ENCODE measurements around the gene COMT.

COMT gene

DNA sequence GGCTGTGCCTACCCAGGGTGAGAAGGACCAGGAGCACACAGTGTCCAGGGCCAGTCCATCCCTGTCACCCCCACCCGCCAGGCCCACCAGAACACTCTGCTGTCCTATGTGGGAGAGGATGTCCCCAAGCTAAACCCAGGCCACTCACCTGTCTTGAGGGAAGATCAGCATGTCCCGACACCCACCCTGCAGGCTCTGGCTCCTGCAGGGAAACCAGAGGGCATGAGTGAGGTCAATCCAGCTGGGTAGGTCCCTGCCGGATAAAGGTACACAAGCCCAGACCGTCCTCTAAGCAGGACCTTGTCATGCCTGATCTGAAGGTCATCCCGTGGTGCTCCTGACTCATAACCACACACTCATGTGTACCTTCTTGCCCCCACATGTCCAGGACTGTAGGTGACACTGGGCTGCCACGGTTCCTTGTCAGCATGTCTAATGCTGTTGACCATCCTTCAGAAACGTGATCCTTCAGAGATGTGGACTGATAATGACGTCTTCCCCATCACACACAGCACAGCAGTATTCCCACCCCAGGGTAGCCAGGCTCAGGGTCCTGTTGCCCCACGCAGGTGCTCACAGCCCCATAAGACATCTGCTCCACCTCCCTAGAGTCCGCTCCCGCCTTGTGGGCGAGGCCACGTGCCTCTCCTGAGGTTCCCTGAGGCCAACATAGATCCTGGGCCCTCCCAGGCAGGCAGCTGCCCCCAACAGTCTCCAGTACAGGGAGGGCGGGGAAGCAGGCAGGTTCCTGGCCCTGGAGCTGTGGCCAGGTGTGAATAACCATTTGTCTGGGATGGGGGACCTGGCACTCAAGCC lies 68.9 kb downstream of the COMT start:
- H3K27ac ChIP-seq (replicated peaks), result no peak overlapping the region
- TF ChIP-seq POLR2AphosphoS5 (IDR thresholded peaks at IDR 0.05; ENCODE audit: low read depth) (no peak), GABPA (IDR thresholded peaks at IDR 0.05; ENCODE audit: low read depth) (no peak), SPI1 (IDR thresholded peaks at IDR 0.05; ENCODE audit: borderline replicate concordance, low read depth) (no peak)
- TF ChIP-seq, protein P1, sequence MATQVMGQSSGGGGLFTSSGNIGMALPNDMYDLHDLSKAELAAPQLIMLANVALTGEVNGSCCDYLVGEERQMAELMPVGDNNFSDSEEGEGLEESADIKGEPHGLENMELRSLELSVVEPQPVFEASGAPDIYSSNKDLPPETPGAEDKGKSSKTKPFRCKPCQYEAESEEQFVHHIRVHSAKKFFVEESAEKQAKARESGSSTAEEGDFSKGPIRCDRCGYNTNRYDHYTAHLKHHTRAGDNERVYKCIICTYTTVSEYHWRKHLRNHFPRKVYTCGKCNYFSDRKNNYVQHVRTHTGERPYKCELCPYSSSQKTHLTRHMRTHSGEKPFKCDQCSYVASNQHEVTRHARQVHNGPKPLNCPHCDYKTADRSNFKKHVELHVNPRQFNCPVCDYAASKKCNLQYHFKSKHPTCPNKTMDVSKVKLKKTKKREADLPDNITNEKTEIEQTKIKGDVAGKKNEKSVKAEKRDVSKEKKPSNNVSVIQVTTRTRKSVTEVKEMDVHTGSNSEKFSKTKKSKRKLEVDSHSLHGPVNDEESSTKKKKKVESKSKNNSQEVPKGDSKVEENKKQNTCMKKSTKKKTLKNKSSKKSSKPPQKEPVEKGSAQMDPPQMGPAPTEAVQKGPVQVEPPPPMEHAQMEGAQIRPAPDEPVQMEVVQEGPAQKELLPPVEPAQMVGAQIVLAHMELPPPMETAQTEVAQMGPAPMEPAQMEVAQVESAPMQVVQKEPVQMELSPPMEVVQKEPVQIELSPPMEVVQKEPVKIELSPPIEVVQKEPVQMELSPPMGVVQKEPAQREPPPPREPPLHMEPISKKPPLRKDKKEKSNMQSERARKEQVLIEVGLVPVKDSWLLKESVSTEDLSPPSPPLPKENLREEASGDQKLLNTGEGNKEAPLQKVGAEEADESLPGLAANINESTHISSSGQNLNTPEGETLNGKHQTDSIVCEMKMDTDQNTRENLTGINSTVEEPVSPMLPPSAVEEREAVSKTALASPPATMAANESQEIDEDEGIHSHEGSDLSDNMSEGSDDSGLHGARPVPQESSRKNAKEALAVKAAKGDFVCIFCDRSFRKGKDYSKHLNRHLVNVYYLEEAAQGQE (IDR thresholded peaks at IDR 0.05; ENCODE audit: insufficient replicate concordance, low read depth), result no peak
- TF ChIP-seq, protein P2, sequence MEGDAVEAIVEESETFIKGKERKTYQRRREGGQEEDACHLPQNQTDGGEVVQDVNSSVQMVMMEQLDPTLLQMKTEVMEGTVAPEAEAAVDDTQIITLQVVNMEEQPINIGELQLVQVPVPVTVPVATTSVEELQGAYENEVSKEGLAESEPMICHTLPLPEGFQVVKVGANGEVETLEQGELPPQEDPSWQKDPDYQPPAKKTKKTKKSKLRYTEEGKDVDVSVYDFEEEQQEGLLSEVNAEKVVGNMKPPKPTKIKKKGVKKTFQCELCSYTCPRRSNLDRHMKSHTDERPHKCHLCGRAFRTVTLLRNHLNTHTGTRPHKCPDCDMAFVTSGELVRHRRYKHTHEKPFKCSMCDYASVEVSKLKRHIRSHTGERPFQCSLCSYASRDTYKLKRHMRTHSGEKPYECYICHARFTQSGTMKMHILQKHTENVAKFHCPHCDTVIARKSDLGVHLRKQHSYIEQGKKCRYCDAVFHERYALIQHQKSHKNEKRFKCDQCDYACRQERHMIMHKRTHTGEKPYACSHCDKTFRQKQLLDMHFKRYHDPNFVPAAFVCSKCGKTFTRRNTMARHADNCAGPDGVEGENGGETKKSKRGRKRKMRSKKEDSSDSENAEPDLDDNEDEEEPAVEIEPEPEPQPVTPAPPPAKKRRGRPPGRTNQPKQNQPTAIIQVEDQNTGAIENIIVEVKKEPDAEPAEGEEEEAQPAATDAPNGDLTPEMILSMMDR (IDR thresholded peaks at IDR 0.05; ENCODE audit: insufficient read depth, low read length), result no peak

DNA sequence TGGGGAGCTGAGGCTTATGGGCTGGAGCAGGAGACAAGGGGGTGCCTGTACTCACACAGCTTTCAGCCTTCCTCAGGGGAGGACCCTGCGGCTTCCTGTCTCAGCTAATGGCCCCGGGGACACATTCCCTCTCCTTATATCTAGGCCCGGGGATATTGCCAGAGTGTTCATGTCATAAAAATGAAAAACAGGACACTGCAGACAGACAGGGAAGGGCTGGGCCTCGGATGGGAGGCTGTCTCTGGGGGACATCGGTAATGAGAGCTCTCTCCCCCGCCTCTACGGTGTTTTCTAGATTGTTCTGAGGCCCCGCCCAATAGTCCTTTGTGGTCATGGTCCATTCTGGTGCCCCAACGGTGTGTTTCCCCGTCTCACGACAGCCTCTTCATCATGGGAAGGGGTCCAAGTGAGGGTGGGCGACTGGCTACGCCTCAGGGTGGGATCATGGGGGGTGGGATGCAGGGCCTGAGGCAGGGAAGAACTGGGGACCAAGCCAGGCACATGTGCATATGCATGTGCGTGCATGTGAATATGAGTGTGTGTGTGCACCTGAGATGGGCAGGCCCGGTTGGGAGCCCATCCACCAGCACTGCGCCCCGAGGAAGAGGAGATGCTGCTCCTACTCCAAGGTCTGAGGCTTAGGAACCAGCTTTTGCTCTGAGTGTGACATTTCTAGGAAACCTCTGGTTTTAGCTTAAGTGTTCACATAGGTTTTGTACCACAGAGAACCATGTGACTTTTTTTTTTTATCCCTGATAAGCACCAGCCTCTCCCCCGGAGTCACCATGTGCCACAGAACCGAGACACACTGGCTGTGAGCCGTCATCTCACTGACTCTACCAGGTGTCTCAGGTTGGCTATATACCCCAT lies 69.8 kb downstream of the COMT start:
- Histone ChIP-seq H3K27ac (replicated peaks) (no peak overlapping the region), H3K4me3 (replicated peaks; ENCODE audit: insufficient read depth, low read length) (no peak overlapping the region), H3K27me3 (ENCODE audit: insufficient read depth, poor library complexity, severe bottlenecking) (peaks cover 6% of the 10 kb centered on the region)
- no peak for DNase-seq (ENCODE audit: low read depth in 1 of 2, low spot score in 1 of 2)
- no peak for TF ChIP-seq POLR2AphosphoS5 (IDR thresholded peaks at IDR 0.05; ENCODE audit: low read depth)
- TF ChIP-seq, protein P2 (IDR thresholded peaks at IDR 0.05; ENCODE audit: insufficient read depth, low read length), result no peak
- TF ChIP-seq GABPA (IDR thresholded peaks at IDR 0.05; ENCODE audit: low read depth), result no peak
- TF ChIP-seq, protein P1 (IDR thresholded peaks at IDR 0.05; ENCODE audit: insufficient replicate concordance, low read depth), result no peak
- TF ChIP-seq SPI1 (IDR thresholded peaks at IDR 0.05; ENCODE audit: borderline replicate concordance, low read depth), result no peak

More for the DNA sequence above, 68.9 kb downstream of the COMT start:
- no peak overlapping the region for H3K4me3 ChIP-seq (replicated peaks; ENCODE audit: insufficient read depth, low read length)
- H3K27me3 ChIP-seq (ENCODE audit: insufficient read depth, poor library complexity, severe bottlenecking), result peaks cover 4% of the 10 kb centered on the region
- no peak for DNase-seq (ENCODE audit: low read depth in 1 of 2, low spot score in 1 of 2)

DNA sequence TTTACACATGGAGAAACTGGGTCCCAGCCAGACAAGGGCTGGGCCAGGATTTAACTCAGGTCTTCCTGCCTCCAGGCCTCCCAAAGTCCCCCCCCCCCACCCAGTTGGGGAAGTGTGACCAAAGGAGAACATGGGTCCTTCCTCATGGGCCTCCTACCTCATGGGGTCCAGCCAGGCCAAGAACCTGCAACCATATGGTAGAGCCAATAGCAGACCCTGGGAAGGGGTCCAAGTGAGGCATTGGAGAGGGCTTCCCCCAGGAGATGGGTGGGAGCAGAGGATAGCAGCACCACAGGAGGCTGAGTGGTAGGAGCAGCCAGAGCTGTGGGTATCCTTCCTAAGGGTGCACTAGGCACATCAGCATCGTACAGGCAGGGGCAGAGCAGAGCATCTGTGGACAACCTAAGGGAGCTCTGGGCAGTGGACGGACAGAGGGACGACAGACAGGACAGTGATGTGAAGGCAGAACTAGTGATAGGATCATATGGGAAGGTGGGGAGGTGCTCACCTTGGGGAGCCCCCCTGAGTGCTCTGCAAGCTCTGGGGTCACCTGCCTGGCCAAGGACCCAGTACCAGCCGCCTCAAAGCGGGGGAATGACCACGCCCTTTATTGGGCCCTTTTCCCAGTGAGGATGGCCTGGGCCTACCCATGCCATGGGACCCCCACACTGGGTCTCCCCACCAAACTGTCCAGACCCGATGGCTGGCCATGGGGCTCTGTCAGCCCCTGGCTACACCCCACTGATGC lies 70.6 kb downstream of the COMT start:
- Histone ChIP-seq H3K4me3 (replicated peaks; ENCODE audit: insufficient read depth, low read length) (no peak overlapping the region), H3K27ac (replicated peaks) (no peak overlapping the region), H3K27me3 (ENCODE audit: insufficient read depth, poor library complexity, severe bottlenecking) (peaks cover 6% of the 10 kb centered on the region)
- no peak for DNase-seq (ENCODE audit: low read depth in 1 of 2, low spot score in 1 of 2)
- TF ChIP-seq POLR2AphosphoS5 (IDR thresholded peaks at IDR 0.05; ENCODE audit: low read depth) (no peak), GABPA (IDR thresholded peaks at IDR 0.05; ENCODE audit: low read depth) (no peak), SPI1 (IDR thresholded peaks at IDR 0.05; ENCODE audit: borderline replicate concordance, low read depth) (no peak)
- TF ChIP-seq, protein P2 (IDR thresholded peaks at IDR 0.05; ENCODE audit: insufficient read depth, low read length), result no peak
- TF ChIP-seq, protein P1 (IDR thresholded peaks at IDR 0.05; ENCODE audit: insufficient replicate concordance, low read depth), result no peak

Measured in HL-60 (cell line).